GM12878 (cell line): ENCODE results near the gene IQCK.

Experiments used
- ATF7 ChIP-seq: fragments of 450-650 bp; IDR thresholded peaks from 2 replicates; pipeline ENCODE4 v1.6.1; 2016; ENCODE audit warnings: low read depth, mild to moderate bottlenecking
- WRNIP1 ChIP-seq: IDR thresholded peaks from 2 replicates; pipeline ENCODE4 v1.6.1; 2011; ENCODE audit warnings: low read depth, low read length, improper control_type of control experiment, borderline replicate concordance
- ZNF274 ChIP-seq: IDR thresholded peaks from one replicate; pipeline ENCODE4 v1.8.0; 2011; ENCODE audit not compliant: insufficient read length, insufficient read depth
- TF ChIP-seq, protein P1 (sequence below), 3 experiments: IDR thresholded peaks in 2 of 3; conservative IDR thresholded peaks in 1 of 3; 2 replicates each; pipeline ENCODE4 v1.5.1; 2011; ENCODE audit warnings: low read depth in 3 of 3, low read length in 3 of 3, mild to moderate bottlenecking in 3 of 3, control low read depth in 2 of 3, moderate library complexity in 2 of 3, inconsistent platforms in 1 of 3, mixed read lengths in 1 of 3; ENCODE audit not compliant: control insufficient read depth in 2 of 3, insufficient read depth in 1 of 3; ENCODE audit errors: extremely low read depth in 1 of 3

DNA sequence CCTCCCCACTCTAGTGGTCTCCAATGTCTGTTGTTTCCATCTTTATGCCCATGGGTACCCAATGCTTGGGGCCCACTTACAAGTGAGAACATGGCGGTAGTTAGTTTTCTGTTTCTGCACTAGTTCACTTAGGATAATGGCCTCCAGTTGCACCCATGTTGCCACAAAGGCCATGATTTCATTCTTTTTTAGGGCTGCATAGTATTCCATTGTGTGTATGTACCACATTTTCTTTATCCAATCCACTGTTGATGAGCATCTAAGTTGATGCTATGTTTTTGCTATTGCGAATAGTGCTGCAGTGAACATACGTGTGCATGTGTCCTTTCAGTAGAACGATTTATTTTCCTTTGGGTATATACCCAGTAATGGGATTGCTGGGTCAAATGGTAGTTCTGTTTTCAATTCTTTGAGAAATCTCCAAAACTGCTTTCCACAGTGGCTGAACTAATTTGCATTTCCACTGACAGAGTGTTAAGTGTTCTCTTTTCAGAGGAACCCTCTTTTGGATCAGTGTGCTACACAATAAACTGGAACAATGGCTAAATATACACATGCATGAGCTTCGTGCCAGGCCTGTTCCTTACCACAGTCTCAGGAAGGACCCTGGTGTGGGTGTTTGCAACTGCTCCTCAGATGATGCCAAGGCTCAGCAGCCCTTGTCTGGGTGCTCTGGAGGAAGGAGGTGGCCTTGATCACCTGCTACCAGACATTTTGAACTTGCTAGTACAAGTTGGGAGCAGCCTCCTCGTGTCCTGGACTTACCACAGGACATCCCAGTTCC is 34.4 kb upstream of the IQCK start:
- TF ChIP-seq WRNIP1 (no peak), ATF7 (no peak), ZNF274 (no peak)
- TF ChIP-seq, protein P1, sequence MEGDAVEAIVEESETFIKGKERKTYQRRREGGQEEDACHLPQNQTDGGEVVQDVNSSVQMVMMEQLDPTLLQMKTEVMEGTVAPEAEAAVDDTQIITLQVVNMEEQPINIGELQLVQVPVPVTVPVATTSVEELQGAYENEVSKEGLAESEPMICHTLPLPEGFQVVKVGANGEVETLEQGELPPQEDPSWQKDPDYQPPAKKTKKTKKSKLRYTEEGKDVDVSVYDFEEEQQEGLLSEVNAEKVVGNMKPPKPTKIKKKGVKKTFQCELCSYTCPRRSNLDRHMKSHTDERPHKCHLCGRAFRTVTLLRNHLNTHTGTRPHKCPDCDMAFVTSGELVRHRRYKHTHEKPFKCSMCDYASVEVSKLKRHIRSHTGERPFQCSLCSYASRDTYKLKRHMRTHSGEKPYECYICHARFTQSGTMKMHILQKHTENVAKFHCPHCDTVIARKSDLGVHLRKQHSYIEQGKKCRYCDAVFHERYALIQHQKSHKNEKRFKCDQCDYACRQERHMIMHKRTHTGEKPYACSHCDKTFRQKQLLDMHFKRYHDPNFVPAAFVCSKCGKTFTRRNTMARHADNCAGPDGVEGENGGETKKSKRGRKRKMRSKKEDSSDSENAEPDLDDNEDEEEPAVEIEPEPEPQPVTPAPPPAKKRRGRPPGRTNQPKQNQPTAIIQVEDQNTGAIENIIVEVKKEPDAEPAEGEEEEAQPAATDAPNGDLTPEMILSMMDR (IDR thresholded peaks at IDR 0.05 in 2 of 3, conservative IDR thresholded peaks at IDR 0.05 in 1 of 3; ENCODE audit: control insufficient read depth in 2 of 3, extremely low read depth in 1 of 3, insufficient read depth in 1 of 3, low read depth in 3 of 3, low read length in 3 of 3): no peak
